DND-41 (cell line): ENCODE measurements around the gene GUCA2A.

Experiments
- EZH2 ChIP-seq: IDR thresholded peaks from 3 replicates; pipeline ENCODE4 v1.6.1; 2012; ENCODE audit warnings: borderline replicate concordance, low read depth, mild to moderate bottlenecking, moderate library complexity, low read length, inconsistent platforms; ENCODE audit not compliant: severe bottlenecking
- TF ChIP-seq, protein P1 (sequence below): IDR thresholded peaks from 2 replicates; pipeline ENCODE4 v1.5.1; 2012; ENCODE audit warnings: borderline replicate concordance, low read length, moderate library complexity, mild to moderate bottlenecking; ENCODE audit not compliant: poor library complexity, severe bottlenecking; ENCODE audit errors: extremely low read depth

GRCh38 chr1:42128499-42128898, 36.0 kb downstream of the GUCA2A start:
- TF ChIP-seq, protein P1, sequence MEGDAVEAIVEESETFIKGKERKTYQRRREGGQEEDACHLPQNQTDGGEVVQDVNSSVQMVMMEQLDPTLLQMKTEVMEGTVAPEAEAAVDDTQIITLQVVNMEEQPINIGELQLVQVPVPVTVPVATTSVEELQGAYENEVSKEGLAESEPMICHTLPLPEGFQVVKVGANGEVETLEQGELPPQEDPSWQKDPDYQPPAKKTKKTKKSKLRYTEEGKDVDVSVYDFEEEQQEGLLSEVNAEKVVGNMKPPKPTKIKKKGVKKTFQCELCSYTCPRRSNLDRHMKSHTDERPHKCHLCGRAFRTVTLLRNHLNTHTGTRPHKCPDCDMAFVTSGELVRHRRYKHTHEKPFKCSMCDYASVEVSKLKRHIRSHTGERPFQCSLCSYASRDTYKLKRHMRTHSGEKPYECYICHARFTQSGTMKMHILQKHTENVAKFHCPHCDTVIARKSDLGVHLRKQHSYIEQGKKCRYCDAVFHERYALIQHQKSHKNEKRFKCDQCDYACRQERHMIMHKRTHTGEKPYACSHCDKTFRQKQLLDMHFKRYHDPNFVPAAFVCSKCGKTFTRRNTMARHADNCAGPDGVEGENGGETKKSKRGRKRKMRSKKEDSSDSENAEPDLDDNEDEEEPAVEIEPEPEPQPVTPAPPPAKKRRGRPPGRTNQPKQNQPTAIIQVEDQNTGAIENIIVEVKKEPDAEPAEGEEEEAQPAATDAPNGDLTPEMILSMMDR: no peak
- TF ChIP-seq EZH2: no peak
